22Rv1 (cell line): Measurements from ENCODE around the gene OR52E2.

Experiments used
- H3K27ac ChIP-seq: fragments of 450-650 bp; 2 replicates; pipeline ENCODE4 v1.5.1; 2017
- ZFX ChIP-seq: fragments of 450-650 bp; IDR thresholded peaks from 2 replicates; pipeline ENCODE4 v1.6.1; 2017; ENCODE audit warnings: antibody characterized with exemption, borderline replicate concordance
- TF ChIP-seq, protein P1 (sequence below): fragments of 450-650 bp; IDR thresholded peaks from 2 replicates; pipeline ENCODE4 v1.5.1; 2017; ENCODE audit warnings: mild to moderate bottlenecking

Gene OR52E2

DNA sequence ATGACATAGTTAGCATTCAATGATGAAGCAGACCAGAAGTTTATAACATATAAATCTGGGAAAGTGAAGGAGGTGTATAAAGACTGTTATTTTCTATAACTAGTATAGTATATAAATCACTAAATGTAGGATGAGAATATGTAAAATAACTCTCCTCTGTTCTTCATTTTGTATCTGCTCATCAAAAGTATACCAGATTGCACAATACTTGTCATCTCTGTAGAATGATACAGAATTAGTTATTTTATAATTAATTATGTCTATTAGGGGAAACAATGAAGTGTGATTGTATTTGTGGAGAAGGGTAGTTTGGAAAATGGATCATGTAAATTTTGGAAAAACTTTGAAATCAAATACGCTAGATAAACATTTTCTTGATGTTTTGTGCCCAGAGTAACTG, 46.4 kb downstream of the OR52E2 start:
- TF ChIP-seq, protein P1, sequence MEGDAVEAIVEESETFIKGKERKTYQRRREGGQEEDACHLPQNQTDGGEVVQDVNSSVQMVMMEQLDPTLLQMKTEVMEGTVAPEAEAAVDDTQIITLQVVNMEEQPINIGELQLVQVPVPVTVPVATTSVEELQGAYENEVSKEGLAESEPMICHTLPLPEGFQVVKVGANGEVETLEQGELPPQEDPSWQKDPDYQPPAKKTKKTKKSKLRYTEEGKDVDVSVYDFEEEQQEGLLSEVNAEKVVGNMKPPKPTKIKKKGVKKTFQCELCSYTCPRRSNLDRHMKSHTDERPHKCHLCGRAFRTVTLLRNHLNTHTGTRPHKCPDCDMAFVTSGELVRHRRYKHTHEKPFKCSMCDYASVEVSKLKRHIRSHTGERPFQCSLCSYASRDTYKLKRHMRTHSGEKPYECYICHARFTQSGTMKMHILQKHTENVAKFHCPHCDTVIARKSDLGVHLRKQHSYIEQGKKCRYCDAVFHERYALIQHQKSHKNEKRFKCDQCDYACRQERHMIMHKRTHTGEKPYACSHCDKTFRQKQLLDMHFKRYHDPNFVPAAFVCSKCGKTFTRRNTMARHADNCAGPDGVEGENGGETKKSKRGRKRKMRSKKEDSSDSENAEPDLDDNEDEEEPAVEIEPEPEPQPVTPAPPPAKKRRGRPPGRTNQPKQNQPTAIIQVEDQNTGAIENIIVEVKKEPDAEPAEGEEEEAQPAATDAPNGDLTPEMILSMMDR = no peak
- TF ChIP-seq ZFX = no peak
- no peak overlapping the region for H3K27ac ChIP-seq

DNA sequence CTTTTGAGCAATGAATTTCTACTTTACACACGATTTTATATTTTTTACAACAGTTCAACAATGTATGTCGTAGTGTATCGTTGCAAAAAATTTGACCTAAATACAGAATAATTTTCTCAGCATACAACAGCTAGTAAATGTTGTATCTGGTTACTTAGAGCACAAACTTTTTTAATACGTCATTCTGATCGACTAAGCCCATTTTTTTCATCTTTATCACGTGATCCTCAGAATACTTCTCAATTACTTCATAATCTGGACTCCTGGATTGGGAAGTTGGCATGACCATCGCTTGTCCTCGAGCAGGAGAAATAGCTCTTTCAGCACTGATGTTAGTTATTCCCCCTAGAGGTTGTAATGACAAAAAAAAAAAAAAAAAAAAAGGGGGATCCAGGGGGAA, 48.2 kb downstream of the OR52E2 start:
- no peak for TF ChIP-seq ZFX
- TF ChIP-seq, protein P1 = no peak
- H3K27ac ChIP-seq = no peak overlapping the region
